ENCODE data around the gene TAS2R60.

TAS2R60 gene

GRCh38 chr7:143444063-143444782, 970 bp downstream of the TAS2R60 start:
- in situ Hi-C loops (cut with HindIII; ENCODE audit: low pct_ligation_motif_present, low sequenced_read_pairs): no loop called here
- no peak for DNase-seq
- Histone ChIP-seq H3K27me3 (replicated peaks) (no peaks in the 10 kb centered on the region), H3K27ac (no peak overlapping the region), H3K4me3 (ENCODE audit: low read depth, low read length) (no peak overlapping the region), H3K36me3 (replicated peaks) (no peaks in the 10 kb centered on the region)
- no peak for TF ChIP-seq CTCF (IDR thresholded peaks at IDR 0.05; ENCODE audit: low read depth, low read length, missing control alignments)

GRCh38 chr7:143444785-143445184, 1.5 kb downstream of the TAS2R60 start:
- in situ Hi-C loops (cut with HindIII; ENCODE audit: low pct_ligation_motif_present, low sequenced_read_pairs): no loop called here
- Histone ChIP-seq H3K27me3 (replicated peaks) (no peaks in the 10 kb centered on the region), H3K36me3 (replicated peaks) (no peaks in the 10 kb centered on the region), H3K4me3 (ENCODE audit: low read depth, low read length) (no peak overlapping the region), H3K27ac (no peak overlapping the region)
- no peak for TF ChIP-seq CTCF (IDR thresholded peaks at IDR 0.05; ENCODE audit: low read depth, low read length, missing control alignments)
- no peak for DNase-seq

- in situ Hi-C loops (cut with HindIII; ENCODE audit: low pct_ligation_motif_present, low sequenced_read_pairs): no loop called here
- Histone ChIP-seq H3K4me3 (ENCODE audit: low read depth, low read length) (no peak overlapping the region), H3K27me3 (replicated peaks) (no peaks in the 10 kb centered on the region), H3K27ac (no peak overlapping the region), H3K36me3 (replicated peaks) (no peaks in the 10 kb centered on the region)
- TF ChIP-seq CTCF (IDR thresholded peaks at IDR 0.05; ENCODE audit: low read depth, low read length, missing control alignments): no peak
- no peak for DNase-seq
Measured at GRCh38 chr7:143447466-143447865, 4.2 kb downstream of the TAS2R60 start.

- Histone ChIP-seq H3K36me3 (replicated peaks) (no peaks in the 10 kb centered on the region), H3K27ac (no peak overlapping the region), H3K4me3 (ENCODE audit: low read depth, low read length) (no peak overlapping the region), H3K27me3 (replicated peaks) (no peaks in the 10 kb centered on the region)
- no peak for TF ChIP-seq CTCF (IDR thresholded peaks at IDR 0.05; ENCODE audit: low read depth, low read length, missing control alignments)
- in situ Hi-C loops (cut with HindIII; ENCODE audit: low pct_ligation_motif_present, low sequenced_read_pairs): no loop called here
- DNase-seq: no peak
Measured at GRCh38 chr7:143448429-143448828, 5.2 kb downstream of the TAS2R60 start.

GRCh38 chr7:143449793-143450192, 6.5 kb downstream of the TAS2R60 start:
- in situ Hi-C loops (cut with HindIII; ENCODE audit: low pct_ligation_motif_present, low sequenced_read_pairs): no loop called here
- Histone ChIP-seq H3K36me3 (replicated peaks) (no peaks in the 10 kb centered on the region), H3K4me3 (ENCODE audit: low read depth, low read length) (no peak overlapping the region), H3K27me3 (replicated peaks) (no peaks in the 10 kb centered on the region), H3K27ac (no peak overlapping the region)
- no peak for TF ChIP-seq CTCF (IDR thresholded peaks at IDR 0.05; ENCODE audit: low read depth, low read length, missing control alignments)
- DNase-seq: no peak

- in situ Hi-C loops (cut with HindIII; ENCODE audit: low pct_ligation_motif_present, low sequenced_read_pairs): no loop called here
- Histone ChIP-seq H3K27me3 (replicated peaks) (no peaks in the 10 kb centered on the region), H3K4me3 (ENCODE audit: low read depth, low read length) (no peak overlapping the region), H3K27ac (no peak overlapping the region), H3K36me3 (replicated peaks) (no peaks in the 10 kb centered on the region)
- no peak for TF ChIP-seq CTCF (IDR thresholded peaks at IDR 0.05; ENCODE audit: low read depth, low read length, missing control alignments)
- DNase-seq: no peak
Measured at GRCh38 chr7:143451122-143451521, 7.9 kb downstream of the TAS2R60 start.

Measured in brain microvascular endothelial cell (primary cell).